Cerebellar nuclear complex (tissue), 1 donor: Measurements from ENCODE around the gene KCNT2.
"Not testable (repeated sequence)": the region's sequence is repeated elsewhere in the genome, so short reads cannot be mapped to it uniquely, and the experiment has no call there.

ENCODE experiments used
- DNase-seq, 2 experiments: peaks; one replicate each; lab custom pipeline; 2025; lab: John Stamatoyannopoulos, UW

Gene KCNT2

DNA sequence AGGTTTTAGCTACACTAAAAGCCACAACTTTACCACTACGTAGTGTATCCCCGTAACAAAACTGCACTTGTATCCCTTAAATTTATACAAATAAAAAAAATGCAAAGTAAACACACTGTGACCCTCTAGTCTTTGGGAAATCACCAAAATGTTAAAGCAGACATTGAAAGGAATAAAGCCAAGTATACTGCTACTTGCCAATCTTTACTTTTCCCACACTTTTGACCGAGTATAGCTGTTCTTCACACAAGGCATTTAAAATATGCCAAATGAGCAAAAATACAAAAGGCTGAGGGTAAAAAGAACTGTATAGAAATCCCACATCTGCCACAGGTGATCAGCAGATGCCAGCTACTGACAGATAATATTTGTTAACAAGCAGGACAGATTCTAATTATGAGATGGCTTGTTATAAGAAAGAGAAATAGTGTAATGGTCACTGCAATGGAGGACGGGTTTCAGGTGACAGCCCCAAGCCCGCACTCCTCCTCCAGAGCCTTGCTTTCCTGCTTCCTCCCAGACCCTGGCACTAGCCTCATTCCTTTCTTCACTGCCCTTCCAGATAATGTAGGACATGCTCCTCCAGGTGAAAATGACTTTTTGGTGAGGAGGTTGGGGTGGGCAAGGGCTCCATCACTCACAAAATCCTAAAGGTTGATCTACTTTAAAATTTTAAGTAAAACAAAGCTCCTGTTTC, 18.1 kb downstream of the KCNT2 start:
- no peak for DNase-seq

- DNase-seq: no peak
Observed at GRCh38 chr1:196584696-196585095, 23.5 kb downstream of the KCNT2 start.

DNA sequence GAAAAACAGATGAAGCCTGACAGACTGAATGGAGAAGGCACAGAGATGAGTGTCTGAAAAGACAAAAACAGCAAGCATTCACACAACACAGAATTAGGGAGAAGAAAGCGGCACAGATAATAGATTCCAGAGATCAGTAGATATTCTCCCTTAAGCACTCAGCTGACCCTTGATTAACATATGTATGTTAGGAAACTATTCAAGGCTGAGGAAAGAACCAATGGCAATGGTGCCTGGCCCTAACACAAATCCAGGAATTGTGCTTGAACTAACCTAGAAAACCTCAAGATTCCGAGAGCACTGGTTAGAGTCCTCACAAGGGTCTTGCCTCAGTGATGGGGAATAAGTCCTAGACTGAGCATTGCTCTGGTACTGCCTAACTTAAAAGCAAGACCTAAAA, 30.9 kb downstream of the KCNT2 start:
- DNase-seq: no peak

DNA sequence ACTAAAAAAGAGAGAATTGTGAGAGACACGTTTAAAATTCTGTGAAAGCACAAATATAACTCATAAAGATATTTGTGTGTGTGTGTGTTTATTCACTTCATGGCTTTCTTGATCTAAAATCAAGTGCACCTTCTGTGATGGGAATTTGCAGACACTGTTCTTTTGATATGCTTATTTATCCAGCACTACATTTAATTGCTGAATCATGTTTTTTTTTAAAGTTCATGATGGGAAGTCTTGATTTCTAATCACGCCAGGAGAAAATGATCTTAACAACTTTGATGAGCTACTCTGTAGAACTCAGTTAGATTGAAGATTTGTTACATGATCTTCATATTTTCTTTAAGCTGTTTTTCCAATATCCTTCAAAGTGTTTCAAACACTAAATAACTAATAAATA, 35.0 kb downstream of the KCNT2 start:
- no peak for DNase-seq

- DNase-seq: no peak
Observed at GRCh38 chr1:196567238-196567637, 41.0 kb downstream of the KCNT2 start.

GRCh38 chr1:196563768-196564167, 44.5 kb downstream of the KCNT2 start:
- DNase-seq: no peak

DNA sequence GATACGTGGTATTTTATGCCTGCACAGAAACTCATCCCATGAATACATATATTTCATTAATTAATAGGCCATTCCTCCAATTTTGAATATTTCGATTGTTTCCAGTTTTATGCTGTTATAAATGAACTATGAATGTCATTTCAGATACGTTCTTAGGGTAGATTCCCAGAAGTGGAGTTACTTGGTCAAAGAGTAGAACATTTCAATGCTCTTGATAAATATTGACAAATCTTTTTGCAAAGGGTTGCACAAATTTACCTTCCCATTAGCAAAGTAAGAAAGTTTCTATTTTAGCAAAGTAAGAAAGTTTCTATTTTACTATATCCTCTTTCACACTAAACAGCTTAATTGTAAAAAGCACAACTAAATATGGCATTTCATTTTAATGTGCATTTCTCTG, 48.9 kb downstream of the KCNT2 start:
- DNase-seq: no peak

- no peak for DNase-seq
Observed at GRCh38 chr1:196558411-196558810, 49.8 kb downstream of the KCNT2 start.

- DNase-seq: no peak
Observed at GRCh38 chr1:196557797-196558196, 50.4 kb downstream of the KCNT2 start.

DNA sequence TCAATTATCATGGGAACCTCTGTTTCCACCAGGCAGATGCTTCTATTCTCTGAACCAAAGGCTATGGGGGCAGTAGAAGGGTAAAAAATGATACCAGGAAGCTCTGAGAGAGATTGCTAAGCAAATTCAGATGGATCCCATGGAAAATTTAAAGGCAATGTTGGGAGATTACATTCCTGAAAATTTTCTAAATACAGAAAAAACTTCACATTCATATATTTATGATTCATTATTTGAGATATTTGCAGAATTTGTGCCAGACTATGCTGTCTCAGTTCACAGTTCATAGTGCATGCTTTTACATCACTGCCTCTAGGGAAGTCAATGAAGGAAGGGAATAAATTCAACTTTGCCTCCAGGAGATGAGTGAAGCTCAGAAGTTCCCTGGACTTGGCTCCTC, 57.5 kb downstream of the KCNT2 start:
- DNase-seq: no peak

GRCh38 chr1:196546272-196547111, 61.7 kb downstream of the KCNT2 start:
- DNase-seq: no peak

- DNase-seq: no peak
Observed at GRCh38 chr1:196545222-196545621, 63.0 kb downstream of the KCNT2 start.

GRCh38 chr1:196544617-196545016, 63.6 kb downstream of the KCNT2 start:
- DNase-seq: no peak

GRCh38 chr1:196543833-196544232, 64.4 kb downstream of the KCNT2 start:
- no peak for DNase-seq

DNA sequence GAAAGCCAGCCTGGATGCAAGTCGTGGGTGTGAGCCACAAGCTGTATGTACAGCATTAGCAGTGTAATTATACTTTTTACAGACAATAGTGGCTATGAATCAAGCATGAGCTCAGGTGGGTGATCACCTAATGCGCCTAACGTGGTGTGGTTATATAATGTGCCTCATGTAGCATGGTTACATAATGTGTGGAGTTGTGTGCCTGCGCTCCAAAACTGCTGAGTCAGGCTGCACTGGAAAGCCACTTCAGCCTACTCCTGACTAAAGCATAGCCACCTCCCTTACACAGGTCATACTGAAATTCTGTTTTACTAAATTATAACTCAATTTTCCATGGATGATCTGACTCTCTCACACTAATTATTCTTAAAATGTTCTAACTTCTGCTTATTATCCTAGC, 69.8 kb downstream of the KCNT2 start:
- no peak for DNase-seq

GRCh38 chr1:196535727-196536126, 72.5 kb downstream of the KCNT2 start:
- no peak for DNase-seq

GRCh38 chr1:196531737-196532524, 76.3 kb downstream of the KCNT2 start:
- DNase-seq: no peak

DNA sequence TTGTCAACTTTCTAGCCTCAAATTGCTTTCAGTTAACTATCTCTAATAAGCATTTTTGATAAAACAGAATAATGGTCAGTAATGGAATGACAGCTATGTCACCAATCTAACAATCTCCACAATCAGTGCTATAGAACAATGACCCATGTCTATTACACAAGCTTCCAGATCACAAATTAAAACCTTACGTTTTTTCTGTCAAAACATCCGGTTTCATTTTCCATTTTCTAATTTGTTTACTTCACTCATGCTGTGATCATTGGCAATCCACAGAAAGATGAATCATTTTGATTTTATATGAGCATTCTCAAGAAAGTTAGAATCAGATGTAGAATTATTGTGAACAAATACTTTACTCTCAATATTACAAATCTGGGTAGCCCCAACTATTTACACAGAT, 80.3 kb downstream of the KCNT2 start:
- no peak for DNase-seq

- DNase-seq: not testable (repeated sequence)
Observed at GRCh38 chr1:196522574-196523345, 85.5 kb downstream of the KCNT2 start.

GRCh38 chr1:196517193-196517592, 91.0 kb downstream of the KCNT2 start:
- no peak for DNase-seq

- DNase-seq: no peak
Observed at GRCh38 chr1:196516373-196516772, 91.9 kb downstream of the KCNT2 start.

- no peak for DNase-seq
Observed at GRCh38 chr1:196515904-196516303, 92.3 kb downstream of the KCNT2 start.
